Trophoblast cell (in vitro differentiated cells and primary cell): ENCODE measurements around the gene COASY. TPM values are rescaled to one million over a fixed set of nuclear protein-coding genes. Genes with fewer than 3 reads are reported as not detected.
A peak's percentile ranks its signal among the peaks of the same experiment; 100 is the strongest.

Experiments
- DNase-seq, 2 donors: peaks; one replicate each; pipeline ENCODE4 v3.0.0-alpha.2; 2016
- H2AFZ ChIP-seq: 2 replicates; pipeline ENCODE4 v1.6.1; 2013; ENCODE audit warnings: low read length, moderate library complexity, mild to moderate bottlenecking; ENCODE audit not compliant: insufficient read depth, poor library complexity
- H2AK5ac ChIP-seq: 2 replicates; pipeline ENCODE4 v1.6.1; 2013; ENCODE audit warnings: mild to moderate bottlenecking, low read length
- H2BK120ac ChIP-seq: 2 replicates; pipeline ENCODE4 v1.6.1; 2013; ENCODE audit warnings: low read length, mild to moderate bottlenecking, moderate library complexity; ENCODE audit not compliant: insufficient read depth, poor library complexity
- H2BK12ac ChIP-seq: 2 replicates; pipeline ENCODE4 v1.6.1; 2013; ENCODE audit warnings: mild to moderate bottlenecking, low read length, moderate library complexity
- H2BK5ac ChIP-seq: 2 replicates; pipeline ENCODE4 v1.6.1; 2013; ENCODE audit warnings: low read length, low read depth, moderate library complexity, mild to moderate bottlenecking; ENCODE audit not compliant: poor library complexity
- H3K14ac ChIP-seq: 2 replicates; pipeline ENCODE4 v1.6.1; 2013; ENCODE audit warnings: mild to moderate bottlenecking, low read length
- H3K18ac ChIP-seq: 2 replicates; pipeline ENCODE4 v1.6.1; 2013; ENCODE audit warnings: mild to moderate bottlenecking, low read length
- H3K23ac ChIP-seq: 2 replicates; pipeline ENCODE4 v1.6.1; 2013; ENCODE audit warnings: low read length
- H3K27ac ChIP-seq: 2 replicates; pipeline ENCODE4 v1.5.1; 2013; ENCODE audit warnings: low read depth, mild to moderate bottlenecking, inconsistent platforms, low read length, moderate library complexity
- H3K27me3 ChIP-seq: 2 replicates; pipeline ENCODE4 v1.6.1; 2013; ENCODE audit warnings: inconsistent platforms, mild to moderate bottlenecking, low read length, moderate library complexity; ENCODE audit not compliant: insufficient read depth
- H3K36me3 ChIP-seq, 2 experiments: 1 replicate in 1 of 2; 2 replicates in 1 of 2; pipeline ENCODE4 v1.6.1; 2013; ENCODE audit warnings: low read length in 2 of 2, mild to moderate bottlenecking in 2 of 2, moderate library complexity in 1 of 2; ENCODE audit not compliant: insufficient read depth in 2 of 2, control insufficient read depth in 1 of 2
- H3K4ac ChIP-seq: 2 replicates; pipeline ENCODE4 v1.6.1; 2013; ENCODE audit warnings: low read depth, mild to moderate bottlenecking, low read length, moderate library complexity
- H3K4me1 ChIP-seq, 2 experiments: 1 replicate in 1 of 2; 2 replicates in 1 of 2; pipeline ENCODE4 v1.6.1; 2013; ENCODE audit warnings: low read length in 2 of 2, mild to moderate bottlenecking in 2 of 2, moderate library complexity in 1 of 2; ENCODE audit not compliant: insufficient read depth in 2 of 2, control insufficient read depth in 1 of 2
- H3K4me2 ChIP-seq: 2 replicates; pipeline ENCODE4 v1.6.1; 2013; ENCODE audit warnings: inconsistent platforms, mild to moderate bottlenecking, low read length, moderate library complexity
- H3K4me3 ChIP-seq: 2 replicates; pipeline ENCODE4 v1.5.1; 2013; ENCODE audit warnings: mild to moderate bottlenecking, low read depth, low read length, inconsistent platforms
- H3K79me1 ChIP-seq: one replicate; pipeline ENCODE4 v1.6.1; 2013; ENCODE audit warnings: low read length
- H3K79me2 ChIP-seq: 2 replicates; pipeline ENCODE4 v1.6.1; 2013; ENCODE audit warnings: low read length, mild to moderate bottlenecking; ENCODE audit not compliant: control insufficient read depth, insufficient read depth, poor library complexity
- H3K9ac ChIP-seq: 2 replicates; pipeline ENCODE4 v1.6.1; 2013; ENCODE audit warnings: mild to moderate bottlenecking, low read length
- H3K9me3 ChIP-seq: 2 replicates; pipeline ENCODE4 v1.6.1; 2013; ENCODE audit warnings: low read depth, mild to moderate bottlenecking, control low read depth, inconsistent platforms, low read length; ENCODE audit not compliant: insufficient read depth
- H4K12ac ChIP-seq: 2 replicates; pipeline ENCODE4 v1.6.1; 2013; ENCODE audit warnings: low read depth, mild to moderate bottlenecking, low read length, moderate library complexity
- H4K8ac ChIP-seq: 2 replicates; pipeline ENCODE4 v1.6.1; 2013; ENCODE audit warnings: low read depth, mild to moderate bottlenecking, low read length, moderate library complexity
- H4K91ac ChIP-seq: one replicate; pipeline ENCODE4 v1.6.1; 2013; ENCODE audit warnings: low read depth, mild to moderate bottlenecking, low read length, moderate library complexity
- WGBS: extraction: QIAGEN DNeasy Blood & Tissue Kit; methylation state at CpG from one replicate; pipeline ENCODE4 v1.1.7; 2013; ENCODE audit warnings: missing lambda C conversion rate; ENCODE audit not compliant: insufficient read length, insufficient coverage; ENCODE audit errors: extremely low coverage; 5-methylcytosine and 5-hydroxymethylcytosine counted together
- polyA plus RNA-seq: library from polyadenylated mRNA; stranded (reverse); fragments of 200-250 nt; gene quantifications from 2 replicates; pipeline ENCODE4 v1.2.3, GENCODE V29; 2013

The COASY gene
- polyA plus RNA-seq: 136 and 137 TPM in 2 replicates

GRCh38 chr17:42561897-42562387 is at the start of gene COASY:
TSS of gene COASY (plus strand) at chr17:42562148. CDS start at chr17:42562623, 475 bp downstream.
- peak within 1 kb of the TSS; percentile 37 for H3K18ac ChIP-seq
- peak within 1 kb of the TSS; percentile 85 for H3K4me3 ChIP-seq
- H4K12ac ChIP-seq: peak within 1 kb of the TSS; percentile 96
- peak within 1 kb of the TSS; percentile 77 for H3K4me2 ChIP-seq
- peaks cover 26 to 29% of the 10 kb centered on the region in 2 experiments for H3K36me3 ChIP-seq
- H4K8ac ChIP-seq: peak within 1 kb of the TSS; percentile 87
- H3K14ac ChIP-seq: peak within 1 kb of the TSS; percentile 73
- DNase-seq: peak; percentile 94 to 100
- no peak within 1 kb of the TSS for H2BK12ac ChIP-seq
- H3K4me1 ChIP-seq: peaks cover 10 to 12% of the 10 kb centered on the region in 2 experiments
- H2AFZ ChIP-seq: peak within 1 kb of the TSS; percentile 19
- peak within 1 kb of the TSS; percentile 83 for H3K9ac ChIP-seq
- H3K4ac ChIP-seq: peak within 1 kb of the TSS; percentile 82
- H2AK5ac ChIP-seq: peak within 1 kb of the TSS; percentile 90
- no peaks in the 10 kb centered on the region for H3K9me3 ChIP-seq
- peak within 1 kb of the TSS; percentile 46 for H2BK120ac ChIP-seq
- peak within 1 kb of the TSS; percentile 5 for H2BK5ac ChIP-seq
- H3K27me3 ChIP-seq: no peaks in the 10 kb centered on the region
- no peak within 1 kb of the TSS for H3K23ac ChIP-seq
- WGBS: no CpG with 5 or more reads among the region's 26 CpGs
- H3K79me1 ChIP-seq: peaks cover 8% of the 10 kb centered on the region
- peak within 1 kb of the TSS; percentile 92 for H4K91ac ChIP-seq
- peaks cover 4% of the 10 kb centered on the region for H3K79me2 ChIP-seq
- H3K27ac ChIP-seq: peak within 1 kb of the TSS; percentile 43

DNA sequence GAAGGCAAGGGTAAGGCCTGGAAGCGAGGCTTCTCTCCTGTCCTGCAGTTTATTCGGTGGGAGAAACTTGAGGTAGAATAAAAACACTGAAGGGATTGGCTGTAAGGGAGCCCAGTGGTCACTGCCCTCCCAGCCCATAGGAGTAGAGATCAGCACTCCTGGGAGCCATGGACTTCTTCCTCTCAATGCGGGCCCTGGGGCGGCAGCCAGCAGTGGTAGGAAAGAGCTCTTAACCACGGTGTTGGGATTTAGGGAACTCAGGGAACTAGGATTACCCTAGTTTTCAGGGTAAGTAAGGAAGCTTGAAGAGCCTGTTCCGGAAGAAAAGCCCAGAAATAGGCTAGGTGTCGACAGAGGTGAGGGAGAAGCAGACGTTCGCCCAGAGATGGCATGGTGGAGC is 49.7 kb upstream of the COASY start:
- H3K27me3 ChIP-seq: no peaks in the 10 kb centered on the region
- H4K91ac ChIP-seq: no peak overlapping the region
- no peak overlapping the region for H3K4me2 ChIP-seq
- DNase-seq: peak in 1 of 2 donors; percentile 60
- peak overlapping the region; percentile 16 for H3K27ac ChIP-seq
- no peak overlapping the region for H4K8ac ChIP-seq
- no peaks in the 10 kb centered on the region for H3K9me3 ChIP-seq
- no peak overlapping the region for H3K4ac ChIP-seq
- H2AFZ ChIP-seq: no peak overlapping the region
- H3K79me1 ChIP-seq: peaks cover 9% of the 10 kb centered on the region
- peaks cover 3 to 14% of the 10 kb centered on the region in 2 experiments for H3K4me1 ChIP-seq
- H3K9ac ChIP-seq: no peak overlapping the region
- H3K18ac ChIP-seq: no peak overlapping the region
- H2AK5ac ChIP-seq: no peak overlapping the region
- no peak overlapping the region for H2BK120ac ChIP-seq
- H3K79me2 ChIP-seq: no peaks in the 10 kb centered on the region
- H3K36me3 ChIP-seq: peaks cover 35 to 44% of the 10 kb centered on the region in 2 experiments
- H2BK5ac ChIP-seq: no peak overlapping the region
- WGBS: no CpG with 5 or more reads among the region's 9 CpGs
- no peak overlapping the region for H4K12ac ChIP-seq
- H2BK12ac ChIP-seq: no peak overlapping the region
- no peak overlapping the region for H3K4me3 ChIP-seq
- H3K23ac ChIP-seq: no peak overlapping the region
- no peak overlapping the region for H3K14ac ChIP-seq

DNA sequence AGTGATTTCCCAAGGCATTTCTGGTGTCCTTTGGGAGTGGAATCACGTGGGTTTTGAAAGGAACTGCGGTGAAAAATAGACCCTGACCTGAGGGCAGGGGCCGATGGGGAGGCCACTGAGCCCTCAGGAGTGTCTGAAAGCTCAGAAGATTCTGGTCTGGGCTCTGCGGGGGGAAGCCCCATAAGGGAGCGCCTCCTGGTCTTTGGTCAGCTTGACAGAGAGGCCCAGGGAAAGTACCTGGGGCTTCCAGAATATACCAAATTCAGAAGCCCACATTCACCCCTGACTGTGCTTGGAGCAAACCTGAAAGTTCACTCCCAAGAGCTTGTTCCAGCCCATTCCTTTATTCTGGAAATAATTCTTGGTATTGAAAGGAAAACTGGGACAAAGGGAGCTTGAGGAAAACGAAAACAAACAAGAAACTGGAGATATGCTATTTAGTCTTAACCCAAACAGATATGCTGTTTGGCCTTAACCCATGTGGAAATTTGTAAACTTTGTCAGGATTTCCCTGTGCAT is 49.2 kb upstream of the COASY start:
- no peak overlapping the region for H3K4me3 ChIP-seq
- WGBS: no CpG with 5 or more reads among the region's 6 CpGs
- DNase-seq: peak; percentile 74 to 75

GRCh38 chr17:42513686-42514085 is 48.3 kb upstream of the COASY start:
- no peak overlapping the region for H4K91ac ChIP-seq
- no peak overlapping the region for H3K23ac ChIP-seq
- no peak overlapping the region for H2BK12ac ChIP-seq
- H3K79me1 ChIP-seq: peaks cover 3% of the 10 kb centered on the region
- H3K4me3 ChIP-seq: no peak overlapping the region
- no peak overlapping the region for H3K9ac ChIP-seq
- no CpG with 5 or more reads among the region's 11 CpGs for WGBS
- no peaks in the 10 kb centered on the region for H3K79me2 ChIP-seq
- H4K12ac ChIP-seq: no peak overlapping the region
- H3K18ac ChIP-seq: peak overlapping the region; percentile 26
- peaks cover 6 to 16% of the 10 kb centered on the region in 2 experiments for H3K4me1 ChIP-seq
- no peak for DNase-seq
- no peaks in the 10 kb centered on the region for H3K9me3 ChIP-seq
- no peak overlapping the region for H4K8ac ChIP-seq
- H3K4ac ChIP-seq: no peak overlapping the region
- H3K14ac ChIP-seq: no peak overlapping the region
- no peak overlapping the region for H2AFZ ChIP-seq
- no peak overlapping the region for H2AK5ac ChIP-seq
- H3K4me2 ChIP-seq: no peak overlapping the region
- H3K27ac ChIP-seq: no peak overlapping the region
- H2BK120ac ChIP-seq: no peak overlapping the region
- no peak overlapping the region for H2BK5ac ChIP-seq
- H3K36me3 ChIP-seq: peaks cover 27 to 37% of the 10 kb centered on the region in 2 experiments
- H3K27me3 ChIP-seq: no peaks in the 10 kb centered on the region

More for the DNA sequence above, 49.2 kb upstream of the COASY start:
- Histone ChIP-seq H3K23ac (no peak overlapping the region), H3K79me2 (no peaks in the 10 kb centered on the region), H3K79me1 (peaks cover 4% of the 10 kb centered on the region), H3K27me3 (no peaks in the 10 kb centered on the region), H2BK120ac (no peak overlapping the region), H3K9me3 (no peaks in the 10 kb centered on the region), H3K36me3 (peaks cover 31 to 42% of the 10 kb centered on the region in 2 experiments), H3K4me1 (peaks cover 0 to 8% of the 10 kb centered on the region in 2 experiments), H3K9ac (no peak overlapping the region), H4K12ac (no peak overlapping the region), H2BK5ac (peak overlapping the region; percentile 1), H3K4ac (no peak overlapping the region), H2AFZ (no peak overlapping the region), H2BK12ac (no peak overlapping the region), H3K18ac (no peak overlapping the region), H3K14ac (no peak overlapping the region), H4K8ac (no peak overlapping the region), H4K91ac (no peak overlapping the region), H3K27ac (no peak overlapping the region), H3K4me2 (no peak overlapping the region), H2AK5ac (no peak overlapping the region)
